Activated T-cell treated with anti-CD3 and anti-CD28 coated beads for 24 hours (primary cell): ENCODE results near the gene TIMM44.
"Not testable (repeated sequence)": the region's sequence is repeated elsewhere in the genome, so short reads cannot be mapped to it uniquely, and the experiment has no call there.

Experiments used
- DNase-seq: peaks from one replicate; pipeline ENCODE4 v3.0.0-alpha.2; 2020; ENCODE audit warnings: low read depth

TIMM44 gene

GRCh38 chr19:7925171-7925851 lies 18.2 kb downstream of the TIMM44 start:
- DNase-seq = peak; percentile 64

DNA sequence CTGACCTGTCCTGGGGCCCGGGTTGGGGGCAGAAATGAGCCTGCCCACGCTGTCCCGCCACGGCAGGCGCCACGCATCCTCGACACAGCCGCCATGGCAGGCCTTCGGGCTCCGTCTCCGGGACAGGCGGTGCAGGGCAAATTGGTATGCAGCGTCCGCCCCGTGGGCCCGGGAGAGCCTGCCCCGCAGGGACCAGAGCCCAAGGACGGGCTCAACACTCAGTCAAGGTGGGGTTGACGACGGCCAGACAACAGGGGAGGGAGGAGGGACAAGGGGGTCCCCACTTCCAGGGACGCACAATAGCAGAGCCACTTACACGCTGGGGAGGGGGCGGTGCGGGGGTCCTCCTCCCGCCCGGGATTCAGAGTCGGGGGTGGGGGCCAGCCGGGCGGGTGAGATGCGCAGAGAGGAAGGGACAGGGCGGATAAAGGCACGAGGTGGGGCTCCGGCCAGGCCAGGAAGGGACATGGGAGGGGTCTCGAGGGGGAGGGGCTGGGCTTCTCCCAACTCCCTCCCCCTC lies 18.8 kb downstream of the TIMM44 start:
- no peak for DNase-seq

- no peak for DNase-seq
Observed at GRCh38 chr19:7924241-7924640, 19.2 kb downstream of the TIMM44 start.

- DNase-seq = no peak
Observed at GRCh38 chr19:7923295-7924191, 19.9 kb downstream of the TIMM44 start.

GRCh38 chr19:7922836-7923195 lies 20.6 kb downstream of the TIMM44 start:
- no peak for DNase-seq

- DNase-seq = no peak
Observed at GRCh38 chr19:7921967-7922835, 21.3 kb downstream of the TIMM44 start.

DNA sequence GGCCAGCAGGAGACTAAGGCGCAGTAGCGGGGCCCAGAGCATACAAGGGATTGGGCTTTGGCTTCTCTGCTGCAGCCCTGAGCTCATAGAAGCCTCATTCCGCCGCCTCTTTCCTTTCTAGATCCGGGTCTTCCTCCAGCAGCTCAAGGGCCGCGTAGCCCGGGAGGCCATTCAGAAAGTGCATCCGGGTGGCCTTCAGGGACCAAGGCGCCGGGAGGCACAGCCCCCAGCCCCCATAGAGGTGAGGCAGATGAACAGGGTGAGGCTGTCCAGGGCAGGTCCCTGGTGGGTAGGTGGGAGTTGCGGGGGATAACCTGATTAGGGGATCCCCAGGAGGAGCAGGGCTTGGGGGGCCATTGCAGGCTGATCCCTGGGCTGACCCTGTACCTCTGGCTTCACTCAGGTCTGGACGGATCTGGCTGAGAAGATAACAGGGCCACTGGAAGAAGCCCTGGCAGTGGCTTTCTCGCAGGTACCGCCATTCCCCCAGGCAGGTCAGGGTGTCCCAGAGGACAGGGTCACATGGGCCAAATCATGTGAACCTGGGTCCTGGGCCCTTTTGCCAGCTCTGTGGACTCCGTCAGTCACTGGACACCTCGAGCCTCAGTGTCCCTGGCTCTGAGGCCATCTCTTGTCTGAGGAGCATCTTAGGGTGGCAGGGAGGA lies 22.0 kb downstream of the TIMM44 start:
- no peak for DNase-seq

DNA sequence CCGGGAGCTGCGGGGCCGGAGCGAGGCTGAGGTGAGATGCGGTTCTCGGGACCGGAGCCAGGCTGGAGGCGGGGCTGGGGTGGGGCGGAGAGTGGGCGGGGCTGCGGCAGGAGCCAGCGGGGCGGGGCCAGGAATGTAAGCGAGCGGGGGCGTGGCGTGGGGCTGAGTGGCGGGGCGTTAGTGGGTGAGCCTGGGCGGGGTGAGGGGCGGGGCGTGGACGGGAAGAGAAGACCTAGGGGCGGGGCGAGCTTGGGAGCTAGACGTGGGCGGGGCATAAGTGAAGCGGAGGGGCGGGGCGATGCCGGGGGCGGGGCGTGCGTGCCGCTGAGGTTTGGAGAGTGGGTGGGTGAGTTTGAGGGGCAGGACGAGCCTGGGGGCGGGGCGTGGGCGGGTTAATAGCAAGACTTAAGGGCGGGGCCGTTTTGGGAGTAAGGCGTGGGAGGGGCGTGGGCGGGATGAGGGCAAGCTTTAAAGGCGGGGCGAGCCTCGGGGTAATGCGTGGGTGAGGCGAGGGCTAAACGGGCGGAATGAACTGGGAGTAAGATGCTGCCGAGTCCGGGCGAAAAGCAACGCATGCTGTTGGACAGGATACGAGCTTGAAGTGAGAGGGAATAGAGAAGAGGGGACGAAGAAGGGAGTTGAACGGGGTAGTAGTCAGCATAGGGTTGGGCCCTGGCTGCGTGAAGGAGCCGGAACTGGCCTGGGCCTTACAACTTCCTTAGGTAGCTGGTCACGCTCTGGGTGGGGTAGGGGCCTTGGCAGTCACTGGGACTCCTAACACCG lies 22.8 kb downstream of the TIMM44 start:
- peak; percentile 97 for DNase-seq

- peak; percentile 95 for DNase-seq
Observed at GRCh38 chr19:7919610-7920518, 23.6 kb downstream of the TIMM44 start, which contains the start of gene SNAPC2. Gene SNAPC2 (plus strand): TSS chr19:7920338. CDS start chr19:7920367, 29 bp downstream.

DNA sequence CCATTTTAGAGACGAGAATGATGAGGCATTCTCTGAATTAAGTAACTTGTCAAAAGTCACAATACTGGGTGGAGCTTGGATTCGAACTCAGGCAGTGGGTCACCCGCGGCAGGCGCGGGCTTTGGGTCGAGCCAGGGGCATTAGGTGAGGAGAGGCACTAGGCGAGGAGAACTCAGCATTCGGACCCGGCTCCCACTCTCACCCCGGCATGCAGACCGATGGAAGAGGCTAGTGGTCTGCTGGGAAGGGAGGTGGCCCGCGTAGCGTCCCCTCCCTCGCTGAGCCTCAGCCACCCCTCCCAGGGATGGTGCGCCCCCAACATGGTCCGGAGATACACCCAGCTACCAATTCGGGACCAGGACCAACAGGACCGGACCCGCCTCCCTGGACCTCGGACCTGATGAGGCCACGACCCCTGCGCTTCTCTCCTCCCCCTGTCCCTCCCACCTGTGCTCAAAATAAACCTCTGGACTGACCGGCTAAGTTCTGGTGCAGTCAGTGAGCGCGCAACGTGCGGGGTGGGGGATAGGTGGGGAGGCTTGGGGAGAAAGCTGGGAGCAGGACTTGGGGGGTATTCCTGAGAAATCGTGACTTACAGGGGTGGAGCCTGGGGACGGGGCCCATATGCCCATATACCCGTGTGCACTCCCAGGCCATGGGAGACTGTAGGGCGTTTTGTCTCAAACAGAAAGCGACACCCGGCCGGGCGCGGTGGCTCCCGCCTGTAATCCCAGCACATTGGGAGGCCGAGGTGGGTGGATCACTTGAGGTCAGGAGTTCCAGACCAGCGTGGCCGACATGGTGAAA lies 24.6 kb downstream of the TIMM44 start:
- DNase-seq = no peak

DNA sequence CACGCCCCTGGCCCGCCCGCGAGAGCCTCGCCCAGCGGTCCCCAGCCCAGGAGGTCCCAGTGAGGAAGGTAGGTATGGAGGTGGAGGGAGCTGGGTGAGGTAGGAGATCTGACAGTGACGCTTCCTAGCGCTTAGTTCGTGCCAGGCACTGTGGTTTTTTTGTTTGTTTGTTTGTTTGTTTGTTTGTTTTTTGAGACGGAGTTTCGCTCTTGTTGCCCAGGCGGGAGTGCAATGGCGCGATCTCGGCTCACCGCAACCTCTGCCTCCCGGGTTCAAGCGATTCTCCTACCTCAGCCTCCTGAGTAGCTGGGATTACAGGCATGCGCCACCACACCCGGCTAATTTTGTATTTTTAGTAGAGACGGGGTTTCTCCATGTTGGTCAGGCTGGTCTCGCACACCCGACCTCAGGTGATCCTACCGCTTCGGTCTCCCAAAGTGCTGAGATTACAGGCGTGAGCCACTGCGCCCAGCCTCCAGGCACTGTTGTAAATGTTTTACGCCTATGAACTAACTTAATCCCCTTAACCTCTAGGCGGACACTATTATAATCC lies 25.3 kb downstream of the TIMM44 start:
- not testable (repeated sequence) for DNase-seq

DNA sequence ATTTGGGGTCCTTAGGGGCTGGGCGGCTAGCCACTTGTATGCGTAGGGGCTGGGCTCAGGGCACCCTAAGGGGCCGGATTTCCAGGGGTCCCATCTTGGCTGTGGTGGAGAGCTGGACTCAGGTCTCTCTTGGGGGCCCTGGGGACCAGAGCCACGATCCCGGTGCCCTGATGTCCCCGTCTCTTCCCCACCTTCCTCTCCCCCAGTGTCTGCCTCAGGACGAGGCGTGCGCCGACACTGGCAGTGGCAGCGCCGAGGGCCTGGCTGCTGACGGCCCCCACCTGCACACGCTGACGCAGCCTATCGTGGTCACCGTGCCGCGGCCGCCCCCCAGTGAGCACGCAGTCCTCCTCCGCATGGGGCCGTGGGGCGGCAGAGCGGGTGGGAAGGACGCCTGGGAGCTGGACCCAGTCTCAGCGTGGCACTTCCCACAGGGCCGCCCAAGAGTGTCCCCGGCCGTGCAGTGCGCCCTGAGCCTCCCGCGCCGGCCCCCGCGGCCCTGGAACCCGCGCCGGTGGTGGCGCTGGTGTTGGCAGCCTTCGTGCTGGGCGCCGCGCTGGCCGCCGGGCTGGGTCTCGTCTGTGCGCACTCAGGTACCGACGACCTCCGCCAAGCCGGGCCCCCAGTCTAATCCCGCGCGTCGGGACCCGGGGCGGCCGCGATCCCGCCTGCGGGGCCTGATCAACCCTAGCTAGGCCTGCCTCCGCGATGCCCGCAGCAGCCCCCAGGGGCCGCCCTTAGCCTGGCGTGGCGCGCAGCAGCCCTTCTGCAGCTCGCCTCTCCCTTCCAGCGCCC lies 26.0 kb downstream of the TIMM44 start:
- DNase-seq = peak; percentile 45

GRCh38 chr19:7916955-7917266 lies 26.6 kb downstream of the TIMM44 start:
- no peak for DNase-seq

DNA sequence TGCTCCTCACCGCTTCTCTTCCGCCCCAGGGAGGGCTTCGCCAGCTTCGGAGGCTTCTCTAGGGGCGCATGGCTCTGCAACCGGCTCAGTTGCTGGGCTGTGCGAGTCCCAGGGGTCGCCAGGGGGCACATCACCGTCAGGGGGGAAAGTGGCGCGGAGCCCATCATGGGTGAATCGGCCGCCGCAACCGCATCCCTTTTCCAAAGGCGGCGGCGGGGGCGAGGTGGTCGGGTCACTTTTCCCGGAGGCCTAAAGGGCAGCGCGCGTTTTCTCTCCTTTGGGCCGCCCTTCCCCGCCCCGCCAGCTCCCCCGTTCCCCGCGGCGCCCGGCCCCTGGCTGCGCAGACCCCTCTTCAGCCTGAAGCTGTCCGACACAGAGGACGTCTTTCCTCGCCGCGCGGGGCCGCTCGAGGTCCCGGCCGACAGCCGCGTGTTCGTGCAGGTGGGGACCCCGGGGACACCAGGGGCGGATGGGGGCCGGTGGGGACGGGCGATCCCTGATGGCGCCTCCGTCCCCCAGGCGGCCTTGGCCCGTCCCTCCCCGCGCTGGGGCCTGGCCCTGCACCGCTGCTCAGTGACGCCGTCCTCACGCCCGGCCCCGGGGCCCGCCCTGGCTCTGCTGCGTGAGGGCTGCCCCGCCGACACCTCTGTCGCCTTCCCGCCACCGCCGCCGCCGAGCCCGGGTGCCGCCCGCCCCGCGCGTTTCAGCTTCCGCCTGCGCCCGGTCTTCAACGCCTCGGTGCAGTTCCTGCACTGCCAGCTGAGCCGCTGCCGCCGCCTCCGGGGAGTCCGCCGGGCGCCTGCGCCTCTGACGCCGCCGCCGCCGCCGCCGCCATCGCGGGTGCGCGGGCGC lies 27.1 kb downstream of the TIMM44 start:
- peak; percentile 46 for DNase-seq

DNA sequence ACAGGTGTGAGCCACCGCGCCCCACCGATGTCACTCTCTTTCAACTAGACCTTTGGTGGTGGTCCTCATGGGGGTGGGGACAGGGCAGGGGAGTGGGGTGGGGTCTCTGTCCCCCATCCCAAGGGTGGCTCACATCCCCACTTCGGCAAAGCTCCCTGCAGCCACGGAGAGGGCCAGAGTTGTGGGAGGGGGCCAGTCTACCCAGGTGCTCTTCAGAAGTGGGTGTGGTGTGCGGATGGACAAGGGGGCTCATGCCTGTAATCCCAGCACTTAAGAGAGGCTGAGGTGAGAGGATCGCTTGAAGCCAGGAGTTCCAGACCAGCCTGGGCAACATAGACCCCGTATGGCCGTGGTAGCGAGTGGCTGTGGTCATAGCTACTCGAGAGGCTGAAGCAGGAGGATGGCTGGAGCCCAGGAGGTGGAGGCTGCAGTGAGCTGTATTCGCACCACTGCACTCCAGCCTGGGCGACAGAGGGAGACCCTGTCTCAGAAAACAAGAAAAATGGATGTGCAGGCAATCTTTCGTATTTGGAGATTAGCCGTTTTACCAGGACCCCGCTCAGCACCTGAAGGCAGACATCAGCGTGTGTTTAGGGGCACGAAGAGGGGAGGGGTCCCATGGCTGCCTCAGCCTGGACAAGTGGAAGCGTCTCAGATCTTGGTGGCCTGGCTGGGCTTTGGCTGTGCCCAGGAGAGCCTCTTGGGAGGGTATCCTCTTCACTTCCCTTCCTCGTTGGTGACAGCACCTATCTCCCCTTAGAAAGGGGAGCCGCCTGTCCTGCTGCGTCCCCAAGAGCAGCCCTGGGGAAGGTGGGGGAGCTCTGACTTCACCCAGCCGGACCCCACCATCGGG lies 28.0 kb downstream of the TIMM44 start:
- DNase-seq = no peak

DNA sequence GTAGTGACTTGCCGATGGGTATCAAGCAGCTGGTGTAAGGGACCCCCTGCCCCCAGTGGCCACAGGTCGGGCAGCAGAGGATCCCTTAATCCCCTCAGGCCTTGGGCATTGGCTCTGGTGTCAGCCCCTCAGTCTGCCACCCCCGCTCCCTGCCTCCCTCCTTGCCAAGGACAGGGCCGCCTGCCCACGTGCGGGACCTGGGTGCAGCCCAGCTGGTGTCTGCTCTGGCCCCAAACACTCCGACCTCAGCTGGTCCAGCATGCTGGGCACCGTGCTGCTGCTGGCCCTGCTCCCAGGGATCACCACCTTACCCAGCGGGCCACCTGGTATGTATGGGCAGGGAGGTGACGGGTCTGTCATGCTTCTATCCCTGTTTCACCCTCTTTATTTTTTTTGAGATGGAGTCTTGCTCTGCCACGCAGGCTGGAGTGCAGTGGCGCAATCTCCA lies 28.8 kb downstream of the TIMM44 start, which contains the start of gene TGFBR3L:
Gene TGFBR3L (plus strand): TSS at position 233 of the 448 bp plus-strand sequence.
- DNase-seq = no peak
